H1 (cell line): Measurements from ENCODE around the gene WNK2. TPM values are rescaled to one million over a fixed set of nuclear protein-coding genes. Genes with fewer than 3 reads are reported as not detected.

Source experiments
- CTCF ChIA-PET: fragments of 300-600 bp; sonication (Branson Sonifier 250); formaldehyde crosslinking; loops from one replicate; lab custom pipeline; 2021; ENCODE audit not compliant: partially characterized antibody; lab: Charles Lee
- POLR2A ChIA-PET: fragments of 300-600 bp; sonication (Branson Sonifier 250); formaldehyde crosslinking; loops from one replicate; lab custom pipeline; 2021; ENCODE audit warnings: inconsistent platforms; ENCODE audit not compliant: partially characterized antibody; lab: Charles Lee
- DNase-seq, 2 experiments: peaks; one replicate each; pipeline versions ENCODE4 v3.0.0 to v3.0.0-alpha.2; 2010 to 2022; ENCODE audit warnings: low spot score in 2 of 2, low read depth in 1 of 2, mixed read lengths in 1 of 2
- FAIRE-seq: peaks from 2 replicates; lab custom pipeline; 2011; peaks lifted over from hg19 to GRCh38; lab: Jason Lieb, UNC
- H2AFZ ChIP-seq: 2 replicates; pipeline ENCODE4 v1.8.1; 2012; ENCODE audit warnings: low read length, inconsistent platforms
- H2AK5ac ChIP-seq: 2 replicates; pipeline ENCODE4 v1.6.1; 2013; ENCODE audit warnings: low read depth, low read length
- H2BK120ac ChIP-seq: replicated peaks from 2 replicates; pipeline ENCODE3; 2013; ENCODE audit warnings: low read depth, low read length, inconsistent platforms
- H2BK12ac ChIP-seq: 2 replicates; pipeline ENCODE4 v1.6.1; 2013; ENCODE audit warnings: low read depth, low read length
- H2BK15ac ChIP-seq: 2 replicates; pipeline ENCODE4 v1.6.1; 2013; ENCODE audit warnings: low read length
- H2BK20ac ChIP-seq: 2 replicates; pipeline ENCODE4 v1.6.1; 2013; ENCODE audit warnings: low read length
- H2BK5ac ChIP-seq: 2 replicates; pipeline ENCODE4 v1.6.1; 2013; ENCODE audit warnings: low read depth, low read length
- H3K14ac ChIP-seq: 2 replicates; pipeline ENCODE4 v1.6.1; 2013; ENCODE audit warnings: inconsistent platforms; ENCODE audit not compliant: insufficient read length
- H3K18ac ChIP-seq: 2 replicates; pipeline ENCODE4 v1.6.1; 2013; ENCODE audit warnings: low read length; ENCODE audit errors: extremely low read depth
- H3K23ac ChIP-seq: 2 replicates; pipeline ENCODE4 v1.6.1; 2013; ENCODE audit warnings: inconsistent platforms; ENCODE audit not compliant: insufficient read length
- H3K23me2 ChIP-seq: 2 replicates; pipeline ENCODE4 v1.6.1; 2013; ENCODE audit warnings: low read depth, low read length
- H3K27ac ChIP-seq: 2 replicates; pipeline ENCODE4 v1.6.1; 2011; ENCODE audit warnings: low read depth, low read length, inconsistent platforms
- H3K27me3 ChIP-seq, 4 experiments: replicated peaks in 1 of 4; 1 replicate in 1 of 4; 2 replicates in 3 of 4; pipeline versions ENCODE4 v1.6.1 to v1.8.1; 2011 to 2013; ENCODE audit warnings: low read length in 3 of 4, mild to moderate bottlenecking in 3 of 4, inconsistent platforms in 2 of 4, mixed read lengths in 2 of 4, moderate library complexity in 1 of 4; ENCODE audit not compliant: control insufficient read depth in 3 of 4, insufficient read depth in 3 of 4; ENCODE audit errors: extremely low read depth in 1 of 4
- H3K36me3 ChIP-seq, 4 experiments: 2 replicates each; pipeline versions ENCODE4 v1.6.1 to v1.8.1; 2011 to 2013; ENCODE audit warnings: mild to moderate bottlenecking in 4 of 4, low read length in 3 of 4, moderate library complexity in 2 of 4, control low read depth in 1 of 4, inconsistent platforms in 1 of 4; ENCODE audit not compliant: insufficient read depth in 4 of 4, control insufficient read depth in 2 of 4
- H3K4ac ChIP-seq: replicated peaks from 2 replicates; pipeline ENCODE3; 2013; ENCODE audit warnings: low read length, low read depth, mixed read lengths, inconsistent platforms; ENCODE audit not compliant: insufficient read length
- H3K4me1 ChIP-seq, 4 experiments: replicated peaks in 1 of 4; 1 replicate in 1 of 4; 2 replicates in 3 of 4; pipeline versions ENCODE4 v1.6.1 to v1.8.1; 2011 to 2013; ENCODE audit warnings: low read length in 3 of 4, inconsistent platforms in 2 of 4, mixed read lengths in 1 of 4; ENCODE audit not compliant: insufficient read depth in 4 of 4, control insufficient read depth in 3 of 4
- H3K4me2 ChIP-seq, 2 experiments: 2 replicates each; pipeline versions ENCODE4 v1.6.1 to v1.8.1; 2011 to 2013; ENCODE audit warnings: low read depth in 2 of 2, low read length in 2 of 2, control low read depth in 1 of 2, inconsistent platforms in 1 of 2, mild to moderate bottlenecking in 1 of 2; ENCODE audit not compliant: insufficient read depth in 1 of 2
- H3K4me3 ChIP-seq, 4 experiments: fragments of 200-600, 300-600 bp in 1 of 4; sonication (generic), shearing (Covaris generic), sonication (Bioruptor Twin) in 1 of 4; 2 replicates each; pipeline versions ENCODE4 v1.5.1 to v1.8.1; 2011 to 2016; ENCODE audit warnings: low read length in 4 of 4, low read depth in 3 of 4, control low read depth in 2 of 4, inconsistent platforms in 2 of 4, mild to moderate bottlenecking in 2 of 4, mixed read lengths in 1 of 4, moderate library complexity in 1 of 4; ENCODE audit not compliant: insufficient read depth in 2 of 4; ENCODE audit errors: extremely low read depth in 1 of 4
- H3K56ac ChIP-seq: replicated peaks from 2 replicates; pipeline ENCODE3; 2013; ENCODE audit warnings: low read depth, mild to moderate bottlenecking, mixed read lengths, low read length, inconsistent platforms; ENCODE audit not compliant: insufficient read length
- H3K79me1 ChIP-seq: 2 replicates; pipeline ENCODE4 v1.6.1; 2013; ENCODE audit warnings: low read depth, low read length, control low read depth
- H3K79me2 ChIP-seq, 2 experiments: 2 replicates each; pipeline versions ENCODE4 v1.6.1 to v1.8.1; 2012 to 2013; ENCODE audit warnings: low read length in 2 of 2, mild to moderate bottlenecking in 2 of 2, inconsistent platforms in 1 of 2; ENCODE audit not compliant: insufficient read depth in 2 of 2, control insufficient read depth in 1 of 2
- H3K9ac ChIP-seq, 4 experiments: replicated peaks in 1 of 4; 1 replicate in 1 of 4; 2 replicates in 3 of 4; pipeline versions ENCODE4 v1.6.1 to v1.8.1; 2011 to 2013; ENCODE audit warnings: low read depth in 3 of 4, low read length in 3 of 4, control low read depth in 2 of 4, mild to moderate bottlenecking in 2 of 4, moderate library complexity in 2 of 4, inconsistent platforms in 1 of 4; ENCODE audit errors: extremely low read depth in 1 of 4
- H3K9me3 ChIP-seq, 2 experiments: 2 replicates each; pipeline versions ENCODE4 v1.6.1 to v1.8.1; 2012 to 2013; ENCODE audit warnings: mild to moderate bottlenecking in 2 of 2, moderate library complexity in 2 of 2, control low read depth in 1 of 2, inconsistent platforms in 1 of 2, low read depth in 1 of 2, low read length in 1 of 2, mixed read lengths in 1 of 2; ENCODE audit not compliant: insufficient read depth in 2 of 2
- H4K20me1 ChIP-seq, 2 experiments: replicated peaks in 1 of 2; 2 replicates each; pipeline versions ENCODE3 to v1.8.1; 2011 to 2013; ENCODE audit warnings: inconsistent platforms in 2 of 2, low read length in 2 of 2, mild to moderate bottlenecking in 1 of 2; ENCODE audit not compliant: insufficient read depth in 2 of 2, control insufficient read depth in 1 of 2
- H4K5ac ChIP-seq: 2 replicates; pipeline ENCODE4 v1.6.1; 2013; ENCODE audit warnings: low read length, low read depth, mixed read lengths, inconsistent platforms; ENCODE audit not compliant: insufficient read length
- H4K8ac ChIP-seq: 2 replicates; pipeline ENCODE4 v1.8.0; 2013; ENCODE audit warnings: mild to moderate bottlenecking, moderate library complexity, low read length, inconsistent platforms; ENCODE audit not compliant: insufficient read depth; ENCODE audit errors: extremely low read depth
- H4K91ac ChIP-seq: replicated peaks from 2 replicates; pipeline ENCODE3; 2013; ENCODE audit warnings: low read length, mixed read lengths, inconsistent platforms; ENCODE audit not compliant: insufficient read length
- CHD2 ChIP-seq: IDR thresholded peaks from 2 replicates; pipeline ENCODE4 v1.6.1; 2012; ENCODE audit warnings: low read length, improper control_type of control experiment
- RBBP5 ChIP-seq: IDR thresholded peaks from 2 replicates; pipeline ENCODE4 v1.7.1; 2012; ENCODE audit warnings: low read depth, mild to moderate bottlenecking, inconsistent platforms, low read length, moderate library complexity, borderline replicate concordance
- SIRT6 ChIP-seq: IDR thresholded peaks from one replicate; pipeline ENCODE4 v1.7.1; 2012; ENCODE audit warnings: low read length, inconsistent platforms
- WGBS, 2 experiments: shearing (Covaris generic) in 1 of 2; methylation state at CpG; one replicate each; pipeline versions ENCODE4 v1.1.6 to v1.1.7; 2013 to 2015; ENCODE audit warnings: low lambda C conversion rate in 2 of 2, mixed read lengths in 2 of 2, inconsistent platforms in 1 of 2, low coverage in 1 of 2, missing lambda C conversion rate in 1 of 2; ENCODE audit not compliant: insufficient replicate concordance in 2 of 2, insufficient coverage in 1 of 2, insufficient read length in 1 of 2; ENCODE audit errors: extremely low coverage in 1 of 2, missing lambda C conversion rate in 1 of 2; 5-methylcytosine and 5-hydroxymethylcytosine counted together
- polyA plus RNA-seq, 7 experiments: library from polyadenylated mRNA; depleted of rRNA in 3 of 7; stranded (reverse) in 5 of 7; unstranded in 2 of 7; fragments of >200 nt in 5 of 7; fragments of 200-250 nt in 2 of 7; gene quantifications; 1 replicate in 5 of 7; 2 replicates in 1 of 7; 4 replicates in 1 of 7; pipeline versions ENCODE4 v1.2.1 to v1.2.3, GENCODE V29; 2011 to 2013; ENCODE audit warnings: missing spikeins in 2 of 7, mixed read lengths in 2 of 7
- total RNA-seq: library from RNA; stranded (reverse); fragmentation: NEBNext Ultra II Directional; extraction: Animal tissue kit (Norgen Biotek cat#: 25700); gene quantifications from 2 replicates; pipeline ENCODE4 v1.2.1, GENCODE V29; 2021

The WNK2 gene
- total and polyA plus RNA-seq, 2 of the 8 experiments (the other 6 are each of a cell fraction or from before 2014, with no cell fraction given), result 12.0 to 87.2 TPM

- H3K4ac ChIP-seq, result no peak overlapping the region
- no peaks in the 10 kb centered on the region for H3K9me3 ChIP-seq
- H3K79me1 ChIP-seq, result no peaks in the 10 kb centered on the region; the same call in none of the 2 replicates
- FAIRE-seq, result no peak
- POLR2A ChIA-PET, result interaction anchor here (1.3 to 1.7 kb wide), 2 partner anchors 11 to 19 kb away, joined by 6 to 7 read pairs; no protein-coding TSS in a partner anchor
- no peaks in the 10 kb centered on the region for H3K27me3 ChIP-seq
- peaks cover 0 to 2% (median 0%) of the 10 kb centered on the region in 4 experiments; a peak in 3 of 7 replicates for H3K4me1 ChIP-seq
- H3K4me3 ChIP-seq, result no peak overlapping the region
- H4K20me1 ChIP-seq, result no peaks in the 10 kb centered on the region
- H3K79me2 ChIP-seq, result no peaks in the 10 kb centered on the region
- H2BK5ac ChIP-seq, result no peak overlapping the region
- no peak overlapping the region for H3K4me2 ChIP-seq
- H3K36me3 ChIP-seq, result peaks cover 2 to 19% (median 10%) of the 10 kb centered on the region in 4 experiments; a peak in 4 of 8 replicates
- no peak overlapping the region for H3K9ac ChIP-seq
- no peak overlapping the region for H3K18ac ChIP-seq
- no peak overlapping the region for H2AFZ ChIP-seq
- DNase-seq, result no peak
- H2BK15ac ChIP-seq, result no peak overlapping the region
- no peak overlapping the region for H2BK12ac ChIP-seq
- CTCF ChIA-PET, result interaction anchor here (0.8 to 1.6 kb wide), 3 partner anchors 15 to 24 kb away, joined by 3 to 4 read pairs (median 3); no protein-coding TSS in a partner anchor
- H4K5ac ChIP-seq, result no peak overlapping the region
- no peak overlapping the region for H3K23ac ChIP-seq
- no peak overlapping the region for H3K56ac ChIP-seq
- H2BK120ac ChIP-seq, result no peak overlapping the region
- no peak overlapping the region for H3K14ac ChIP-seq
- no peak overlapping the region for H2AK5ac ChIP-seq
- no peak overlapping the region for H3K27ac ChIP-seq
- H2BK20ac ChIP-seq, result no peak overlapping the region; the same call in 1 of the 2 replicates
- no peak overlapping the region for H4K91ac ChIP-seq
- TF ChIP-seq RBBP5, result no peak
- no peak for TF ChIP-seq CHD2
- no peak for TF ChIP-seq SIRT6
- H4K8ac ChIP-seq, result no peak overlapping the region
- no peaks in the 10 kb centered on the region for H3K23me2 ChIP-seq
- 98% methylated on average over 13 of the region's 13 CpGs; no CpG with 5 or more reads in 1 of the 2 experiments for WGBS, 2 experiments
Observed at GRCh38 chr9:93326654-93327053, 142.7 kb downstream of the WNK2 start.
